ENCODE measurements around the gene SYT9. TPM values are rescaled to one million over a fixed set of nuclear protein-coding genes. Genes with fewer than 3 reads are reported as not detected.

The SYT9 gene
- total RNA-seq, 1 experiment from 2014 or later = not detected

DNA sequence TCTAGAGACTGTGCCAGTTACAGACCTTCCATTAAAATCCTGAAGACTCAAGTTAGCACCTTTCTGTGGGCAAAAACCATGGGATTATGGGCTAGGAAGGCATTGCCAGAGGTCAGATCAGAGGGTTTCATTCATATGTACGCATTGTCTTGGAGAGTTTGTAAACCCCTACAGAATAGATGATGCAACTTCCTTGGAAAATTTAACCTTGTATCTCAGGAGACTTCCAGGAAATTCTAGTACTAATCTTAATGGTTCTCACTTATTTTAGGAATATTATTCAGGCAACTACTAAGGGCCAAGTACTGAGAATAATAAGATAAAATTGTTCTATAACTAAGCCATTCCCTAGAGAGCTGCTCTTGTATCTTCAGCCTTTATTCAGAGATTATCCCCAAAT lies 240.5 kb downstream of the SYT9 start:
- Histone ChIP-seq H3K79me2 (ENCODE audit: low read depth) (no peaks in the 10 kb centered on the region), H3K36me3 (ENCODE audit: low read depth) (no peaks in the 10 kb centered on the region), H3K4me1 (replicated peaks; ENCODE audit: insufficient read depth) (no peaks in the 10 kb centered on the region), H3F3A (ENCODE audit: insufficient read depth, low read depth) (no peaks in the 10 kb centered on the region), H3K27me3 (ENCODE audit: insufficient read depth, low read depth) (no peaks in the 10 kb centered on the region), H2AFZ (no peak overlapping the region), H3K4me3 (no peak overlapping the region), H3K9me3 (ENCODE audit: insufficient read depth, low read depth) (no peaks in the 10 kb centered on the region), H3K4me2 (no peak overlapping the region), H4K20me1 (ENCODE audit: insufficient read depth) (no peaks in the 10 kb centered on the region), H3K9me2 (ENCODE audit: insufficient read depth) (no peaks in the 10 kb centered on the region), H3K27ac (no peak overlapping the region)
- POLR2A ChIA-PET (ENCODE audit: unreplicated experiment) = no interaction called here
- CTCF ChIA-PET = no interaction called here
- no peak for DNase-seq
- BruUV-seq (replicated peaks) = no TSS peak
- intact Hi-C loops (cut with micrococcal nuclease; ENCODE audit: unreplicated experiment) = no loop called here
- TF ChIP-seq, protein P1, sequence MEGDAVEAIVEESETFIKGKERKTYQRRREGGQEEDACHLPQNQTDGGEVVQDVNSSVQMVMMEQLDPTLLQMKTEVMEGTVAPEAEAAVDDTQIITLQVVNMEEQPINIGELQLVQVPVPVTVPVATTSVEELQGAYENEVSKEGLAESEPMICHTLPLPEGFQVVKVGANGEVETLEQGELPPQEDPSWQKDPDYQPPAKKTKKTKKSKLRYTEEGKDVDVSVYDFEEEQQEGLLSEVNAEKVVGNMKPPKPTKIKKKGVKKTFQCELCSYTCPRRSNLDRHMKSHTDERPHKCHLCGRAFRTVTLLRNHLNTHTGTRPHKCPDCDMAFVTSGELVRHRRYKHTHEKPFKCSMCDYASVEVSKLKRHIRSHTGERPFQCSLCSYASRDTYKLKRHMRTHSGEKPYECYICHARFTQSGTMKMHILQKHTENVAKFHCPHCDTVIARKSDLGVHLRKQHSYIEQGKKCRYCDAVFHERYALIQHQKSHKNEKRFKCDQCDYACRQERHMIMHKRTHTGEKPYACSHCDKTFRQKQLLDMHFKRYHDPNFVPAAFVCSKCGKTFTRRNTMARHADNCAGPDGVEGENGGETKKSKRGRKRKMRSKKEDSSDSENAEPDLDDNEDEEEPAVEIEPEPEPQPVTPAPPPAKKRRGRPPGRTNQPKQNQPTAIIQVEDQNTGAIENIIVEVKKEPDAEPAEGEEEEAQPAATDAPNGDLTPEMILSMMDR (conservative IDR thresholded peaks at IDR 0.05) = no peak
- TF ChIP-seq EZH2 (IDR thresholded peaks at IDR 0.05; ENCODE audit: low read depth) = no peak

DNA sequence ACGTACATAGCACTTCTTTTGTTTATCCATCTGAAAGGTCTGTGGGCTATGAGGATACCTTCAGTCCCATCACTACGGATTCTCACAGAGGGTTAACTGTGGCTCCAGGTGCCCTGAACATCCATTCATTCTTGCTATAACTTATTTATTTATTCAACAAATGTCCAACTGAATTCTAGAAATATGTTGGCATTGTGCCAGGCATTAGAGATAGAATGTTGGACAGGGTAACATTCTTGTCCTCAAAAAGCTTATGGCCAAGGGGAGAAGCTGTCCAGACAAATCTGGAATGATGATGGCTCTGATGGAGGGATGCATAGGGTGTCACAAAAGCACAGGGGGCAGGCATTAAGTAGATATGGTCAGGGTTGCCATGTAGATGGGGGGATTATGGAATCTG lies 242.0 kb downstream of the SYT9 start:
- H3K4me2 ChIP-seq = no peak overlapping the region
- POLR2A ChIA-PET (ENCODE audit: unreplicated experiment) = no interaction called here
- intact Hi-C loops (cut with micrococcal nuclease; ENCODE audit: unreplicated experiment) = no loop called here
- DNase-seq = no peak
- H3K79me2 ChIP-seq (ENCODE audit: low read depth) = no peaks in the 10 kb centered on the region
- no peaks in the 10 kb centered on the region for H3F3A ChIP-seq (ENCODE audit: insufficient read depth, low read depth)
- no peak overlapping the region for H2AFZ ChIP-seq
- no peaks in the 10 kb centered on the region for H3K36me3 ChIP-seq (ENCODE audit: low read depth)
- TF ChIP-seq, protein P1 (conservative IDR thresholded peaks at IDR 0.05) = no peak
- TF ChIP-seq EZH2 (IDR thresholded peaks at IDR 0.05; ENCODE audit: low read depth) = no peak
- no peak overlapping the region for H3K27ac ChIP-seq
- H3K9me2 ChIP-seq (ENCODE audit: insufficient read depth) = no peaks in the 10 kb centered on the region
- H3K27me3 ChIP-seq (ENCODE audit: insufficient read depth, low read depth) = no peaks in the 10 kb centered on the region
- H3K4me1 ChIP-seq (replicated peaks; ENCODE audit: insufficient read depth) = no peaks in the 10 kb centered on the region
- CTCF ChIA-PET = no interaction called here
- H3K4me3 ChIP-seq = no peak overlapping the region
- H4K20me1 ChIP-seq (ENCODE audit: insufficient read depth) = no peaks in the 10 kb centered on the region
- BruUV-seq (replicated peaks) = no TSS peak
- no peaks in the 10 kb centered on the region for H3K9me3 ChIP-seq (ENCODE audit: insufficient read depth, low read depth)

DNA sequence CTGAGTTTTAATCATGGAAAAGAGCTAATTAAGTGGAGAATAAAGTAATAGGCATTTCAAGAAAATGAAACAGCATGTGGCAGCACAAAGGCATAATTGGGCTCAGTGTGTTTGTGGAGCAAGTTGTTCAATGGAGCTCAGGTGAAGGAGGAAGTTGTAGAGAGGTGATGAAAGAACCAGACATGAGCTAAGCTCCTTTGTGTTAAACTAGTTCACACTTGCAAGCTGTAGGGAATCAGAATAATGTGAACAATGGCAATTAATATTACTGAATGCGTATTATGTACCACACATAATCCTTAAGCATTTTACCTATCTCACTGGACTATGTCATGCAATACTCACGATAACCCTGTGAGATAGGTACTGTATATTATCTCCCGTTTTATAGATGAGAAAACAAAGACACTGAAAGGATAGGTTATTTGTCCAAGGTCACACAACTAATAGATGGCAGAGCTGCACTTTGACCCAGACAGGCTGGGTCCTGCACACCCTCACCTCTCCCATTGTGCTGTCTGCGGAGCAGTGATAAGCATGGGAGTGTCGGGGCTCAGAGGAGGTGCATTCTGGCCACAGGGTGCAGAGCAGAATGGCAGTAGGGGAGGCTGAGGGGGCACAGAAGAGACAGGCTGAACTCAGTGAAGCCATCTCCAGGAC lies 242.5 kb downstream of the SYT9 start:
- intact Hi-C loops (cut with micrococcal nuclease; ENCODE audit: unreplicated experiment) = no loop called here
- no peaks in the 10 kb centered on the region for H3K4me1 ChIP-seq (replicated peaks; ENCODE audit: insufficient read depth)
- no peaks in the 10 kb centered on the region for H3K36me3 ChIP-seq (ENCODE audit: low read depth)
- DNase-seq = no peak
- no peaks in the 10 kb centered on the region for H3K9me2 ChIP-seq (ENCODE audit: insufficient read depth)
- no peaks in the 10 kb centered on the region for H3K9me3 ChIP-seq (ENCODE audit: insufficient read depth, low read depth)
- ChIA-PET POLR2A (ENCODE audit: unreplicated experiment) (no interaction called here), CTCF (no interaction called here)
- H4K20me1 ChIP-seq (ENCODE audit: insufficient read depth) = no peaks in the 10 kb centered on the region
- no peak for TF ChIP-seq EZH2 (IDR thresholded peaks at IDR 0.05; ENCODE audit: low read depth)
- TF ChIP-seq, protein P1 (conservative IDR thresholded peaks at IDR 0.05) = no peak
- no peak overlapping the region for H3K27ac ChIP-seq
- no peak overlapping the region for H3K4me2 ChIP-seq
- no peaks in the 10 kb centered on the region for H3F3A ChIP-seq (ENCODE audit: insufficient read depth, low read depth)
- H3K27me3 ChIP-seq (ENCODE audit: insufficient read depth, low read depth) = no peaks in the 10 kb centered on the region
- no peak overlapping the region for H2AFZ ChIP-seq
- no peak overlapping the region for H3K4me3 ChIP-seq
- BruUV-seq (replicated peaks) = no TSS peak
- no peaks in the 10 kb centered on the region for H3K79me2 ChIP-seq (ENCODE audit: low read depth)
